HepG2 (cell line): Measurements from ENCODE around the gene PFKFB4. TPM values are rescaled to one million over a fixed set of nuclear protein-coding genes. Genes with fewer than 3 reads are reported as not detected.
A peak's percentile ranks its signal among the peaks of the same experiment; 100 is the strongest.

ENCODE experiments used
- ETS1 ChIP-seq: sonication (generic); formaldehyde crosslinking; IDR thresholded peaks from 2 replicates; pipeline ENCODE4 v1.4.0; 2020; ENCODE audit warnings: missing genetic modification reagents
- PHF8 ChIP-seq: sonication (generic); formaldehyde crosslinking; IDR thresholded peaks from 2 replicates; pipeline ENCODE4 v1.5.0; 2020; ENCODE audit warnings: missing genetic modification reagents
- TFE3 ChIP-seq: IDR thresholded peaks from 2 replicates; pipeline ENCODE4 v1.6.1; 2016
- ZFP91 ChIP-seq: sonication (generic); formaldehyde crosslinking; IDR thresholded peaks from 2 replicates; pipeline ENCODE4 v1.9.0; 2022; ENCODE audit warnings: missing genetic modification reagents, mild to moderate bottlenecking, borderline replicate concordance
- ZNF550 ChIP-seq: sonication (generic); formaldehyde crosslinking; IDR thresholded peaks from 2 replicates; pipeline ENCODE4 v1.4.0; 2020; ENCODE audit warnings: mild to moderate bottlenecking, missing genetic modification reagents, borderline replicate concordance
- ZNF563 ChIP-seq: sonication (generic); formaldehyde crosslinking; IDR thresholded peaks from 2 replicates; pipeline ENCODE4 v1.8.0; 2022; ENCODE audit warnings: mild to moderate bottlenecking, moderate library complexity, missing genetic modification reagents
- ZNF570 ChIP-seq: sonication (generic); formaldehyde crosslinking; IDR thresholded peaks from 2 replicates; pipeline ENCODE4 v1.4.0; 2020; ENCODE audit warnings: mild to moderate bottlenecking, missing genetic modification reagents, borderline replicate concordance
- polyA plus RNA-seq, 8 experiments: library from polyadenylated mRNA; depleted of rRNA in 3 of 8; stranded (reverse) in 7 of 8; unstranded in 1 of 8; fragments of >200 nt; fragmentation: Illumina TruSeq in 4 of 8; extraction: Trizol in 4 of 8; gene quantifications; 2 replicates each; pipeline versions ENCODE4 v1.2.1 to v1.2.3, GENCODE V29; 2011 to 2016; ENCODE audit warnings: low read depth in 4 of 8, missing spikeins in 1 of 8, mixed read lengths in 1 of 8; ENCODE audit not compliant: insufficient read depth in 1 of 8
- total RNA-seq, 5 experiments: library from RNA; depleted of rRNA; stranded (reverse); fragments of >200 nt; fragmentation: Illumina TruSeq; extraction: Trizol; gene quantifications; 2 replicates each; pipeline ENCODE4 v1.2.3, GENCODE V29; 2016; ENCODE audit warnings: low read depth in 1 of 5

PFKFB4 gene
- total and polyA plus RNA-seq, 2 of the 13 experiments (the other 11 are each of a cell fraction or from before 2014, with no cell fraction given): 7.1 to 103 TPM

- TF ChIP-seq TFE3 (CRISPR knock-in tag) (no peak), ETS1 (CRISPR knock-in tag) (0 out of 2 replicates have a peak, but pooled peaks have one; percentile 7), ZNF563 (0 out of 2 replicates have a peak, but pooled peaks have one; percentile 47), PHF8 (CRISPR knock-in tag) (peak; percentile 23; the same call in 1 of the 2 replicates), ZNF570 (CRISPR knock-in tag) (no peak), ZFP91 (CRISPR knock-in tag) (0 out of 2 replicates have a peak, but pooled peaks have one; percentile 8), ZNF550 (CRISPR knock-in tag) (0 out of 2 replicates have a peak, but pooled peaks have one; percentile 57)
- TF ChIP-seq, all 625 proteins: peak for 56
Measured at GRCh38 chr3:48555949-48556795, 431 bp downstream of the PFKFB4 start (continued).
